ENCODE data around the gene HECW1. TPM values are rescaled to one million over a fixed set of nuclear protein-coding genes. Genes with fewer than 3 reads are reported as not detected.
"Not testable (repeated sequence)": the region's sequence is repeated elsewhere in the genome, so short reads cannot be mapped to it uniquely, and the experiment has no call there.

HECW1 gene
- total RNA-seq, 1 experiment from 2014 or later, result 19.1 TPM

DNA sequence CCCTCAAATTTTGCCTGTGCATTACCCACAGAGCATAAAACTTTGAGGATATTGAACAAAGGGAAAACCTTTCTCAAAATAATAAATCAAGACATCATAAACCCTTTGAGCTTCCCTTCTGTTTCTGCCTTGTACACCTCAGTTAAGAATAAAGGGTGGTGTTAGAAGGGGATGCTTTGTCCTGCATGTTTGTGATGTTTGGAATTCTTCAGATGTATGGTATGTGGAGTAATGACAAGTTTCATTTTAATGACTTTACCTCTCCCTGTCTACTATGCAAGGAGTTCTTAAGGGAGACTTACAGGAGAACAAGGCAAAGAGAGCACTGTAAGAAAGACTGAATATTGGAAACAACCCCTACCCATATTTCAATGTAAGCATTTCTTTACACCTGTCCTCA, 99.2 kb downstream of the HECW1 start:
- Histone ChIP-seq H3K4me1 (replicated peaks) (peaks cover 16% of the 10 kb centered on the region), H3K27me3 (replicated peaks) (no peaks in the 10 kb centered on the region), H3K27ac (peak overlapping the region; percentile 45), H3K36me3 (no peaks in the 10 kb centered on the region), H3K9me3 (replicated peaks) (no peaks in the 10 kb centered on the region), H3K4me3 (no peak overlapping the region)
- DNase-seq (ENCODE audit: low read depth in 1 of 2, low spot score in 2 of 2), result peak in 1 of 2 experiments; percentile 67

DNA sequence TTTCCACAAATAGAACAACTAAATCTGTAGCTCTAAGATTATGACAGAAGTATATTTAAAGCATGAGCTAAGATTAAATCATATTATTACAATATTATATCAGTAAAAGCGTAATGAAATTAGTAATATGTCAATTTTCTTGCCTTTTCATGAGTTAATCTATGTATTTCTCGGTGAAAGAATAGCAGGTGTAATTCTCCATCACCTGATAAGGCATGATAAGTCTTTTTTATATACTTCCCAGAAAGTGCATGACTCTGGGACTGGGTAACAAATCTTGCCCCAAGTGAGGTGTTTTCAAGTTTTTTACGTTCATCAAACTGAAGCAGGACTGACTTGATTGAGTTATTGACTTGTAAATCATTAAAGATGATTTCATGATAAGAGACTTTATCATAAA, 100.5 kb downstream of the HECW1 start:
- H3K4me1 ChIP-seq (replicated peaks), result peaks cover 16% of the 10 kb centered on the region
- no peak overlapping the region for H3K27ac ChIP-seq
- H3K36me3 ChIP-seq, result no peaks in the 10 kb centered on the region
- DNase-seq (ENCODE audit: low read depth in 1 of 2, low spot score in 2 of 2), result no peak
- no peaks in the 10 kb centered on the region for H3K27me3 ChIP-seq (replicated peaks)
- no peaks in the 10 kb centered on the region for H3K9me3 ChIP-seq (replicated peaks)
- H3K4me3 ChIP-seq, result no peak overlapping the region

DNA sequence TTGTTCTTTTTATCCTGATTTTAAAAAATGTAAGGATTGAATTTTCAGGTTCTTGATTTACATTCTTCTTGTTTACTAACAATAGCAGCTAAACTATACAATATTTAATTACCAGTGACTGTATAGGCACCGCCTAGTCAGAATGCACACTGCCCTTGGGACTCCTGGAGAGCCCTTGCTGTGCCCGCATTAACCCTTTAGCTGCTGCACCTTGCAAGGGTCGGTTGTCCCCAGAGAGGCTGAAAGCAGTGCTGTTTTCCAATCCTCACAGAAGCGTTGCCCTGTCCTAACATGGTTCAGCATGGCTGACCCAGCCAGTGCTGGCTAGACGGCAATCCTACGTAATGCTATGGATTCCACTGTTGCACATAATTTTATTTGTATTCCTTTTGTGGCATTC, 102.6 kb downstream of the HECW1 start:
- no peaks in the 10 kb centered on the region for H3K9me3 ChIP-seq (replicated peaks)
- H3K4me1 ChIP-seq (replicated peaks), result peaks cover 18% of the 10 kb centered on the region
- H3K4me3 ChIP-seq, result no peak overlapping the region
- H3K36me3 ChIP-seq, result no peaks in the 10 kb centered on the region
- H3K27me3 ChIP-seq (replicated peaks), result no peaks in the 10 kb centered on the region
- DNase-seq (ENCODE audit: low read depth in 1 of 2, low spot score in 2 of 2), result no peak
- H3K27ac ChIP-seq, result no peak overlapping the region

DNA sequence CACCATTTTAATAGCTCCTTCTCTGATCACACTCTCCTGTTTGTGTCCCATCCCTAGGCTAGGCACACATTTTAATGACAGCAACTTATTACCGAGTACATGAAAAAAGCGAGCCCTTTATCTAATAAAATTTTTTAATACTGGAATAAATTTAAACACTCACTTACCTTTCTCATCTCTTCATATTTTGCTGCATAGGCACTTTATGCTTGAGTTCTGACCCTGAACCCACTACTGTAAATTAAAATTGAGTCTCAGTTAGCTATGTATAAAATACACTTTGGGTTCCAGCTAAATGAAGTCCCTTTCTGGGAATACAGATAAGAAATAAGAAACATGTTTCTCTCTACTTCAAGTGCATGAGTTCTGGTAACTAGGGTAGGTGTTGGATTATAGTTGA, 104.6 kb downstream of the HECW1 start:
- Histone ChIP-seq H3K4me1 (replicated peaks) (peaks cover 13% of the 10 kb centered on the region), H3K36me3 (no peaks in the 10 kb centered on the region), H3K27ac (no peak overlapping the region), H3K9me3 (replicated peaks) (no peaks in the 10 kb centered on the region), H3K27me3 (replicated peaks) (no peaks in the 10 kb centered on the region), H3K4me3 (no peak overlapping the region)
- DNase-seq (ENCODE audit: low read depth in 1 of 2, low spot score in 2 of 2), result no peak

- H3K9me3 ChIP-seq (replicated peaks); H3K36me3 ChIP-seq; H3K27me3 ChIP-seq (replicated peaks); DNase-seq (ENCODE audit: low read depth in 1 of 2, low spot score in 2 of 2); H3K27ac ChIP-seq; H3K4me3 ChIP-seq: not testable (repeated sequence)
- peaks cover 13% of the 10 kb centered on the region for H3K4me1 ChIP-seq (replicated peaks)
Observed at GRCh38 chr7:43218901-43219300, 106.5 kb downstream of the HECW1 start.

DNA sequence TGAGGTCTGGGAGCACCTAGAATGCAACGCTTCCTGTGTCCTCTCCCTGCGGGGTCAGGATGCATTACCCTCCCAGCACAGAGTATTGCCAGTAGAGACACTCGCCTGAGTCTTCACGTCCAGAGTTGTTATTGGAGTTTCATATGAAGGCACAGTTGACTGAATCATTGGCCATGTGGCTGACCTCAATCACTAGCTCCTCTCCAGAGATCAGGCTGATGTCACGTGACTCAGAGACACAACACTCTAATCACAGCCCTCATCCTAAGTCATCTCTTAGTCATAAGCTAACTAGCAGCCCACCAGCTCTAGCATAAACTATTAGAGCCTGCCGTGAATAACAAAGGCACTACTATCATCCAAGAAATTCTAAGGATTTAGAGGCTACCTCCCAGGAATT, 107.8 kb downstream of the HECW1 start:
- peak; percentile 45 to 59 for DNase-seq (ENCODE audit: low read depth in 1 of 2, low spot score in 2 of 2)
- H3K27ac ChIP-seq, result no peak overlapping the region
- no peaks in the 10 kb centered on the region for H3K9me3 ChIP-seq (replicated peaks)
- peaks cover 13% of the 10 kb centered on the region for H3K4me1 ChIP-seq (replicated peaks)
- no peak overlapping the region for H3K4me3 ChIP-seq
- no peaks in the 10 kb centered on the region for H3K36me3 ChIP-seq
- no peaks in the 10 kb centered on the region for H3K27me3 ChIP-seq (replicated peaks)

DNA sequence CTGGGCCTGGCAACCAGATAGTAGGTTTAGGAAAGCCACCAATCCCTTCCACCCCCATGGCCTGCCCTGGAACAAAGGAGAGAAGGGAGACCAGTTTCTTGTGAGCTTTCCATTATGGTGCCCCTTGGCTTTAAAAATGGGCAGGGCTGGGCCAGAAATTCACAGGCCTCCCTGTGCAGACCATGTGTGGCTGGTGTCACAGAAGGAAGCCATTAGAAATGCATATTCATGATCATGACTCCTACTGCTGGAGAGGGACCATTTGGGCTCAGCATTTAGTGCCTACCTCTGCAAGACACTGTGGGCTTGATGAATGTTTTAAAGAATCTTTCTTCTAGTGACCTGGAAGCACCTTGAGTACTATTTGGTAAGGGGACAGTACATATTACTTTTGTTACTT, 108.3 kb downstream of the HECW1 start:
- no peaks in the 10 kb centered on the region for H3K27me3 ChIP-seq (replicated peaks)
- no peak overlapping the region for H3K4me3 ChIP-seq
- peaks cover 13% of the 10 kb centered on the region for H3K4me1 ChIP-seq (replicated peaks)
- H3K36me3 ChIP-seq, result no peaks in the 10 kb centered on the region
- DNase-seq (ENCODE audit: low read depth in 1 of 2, low spot score in 2 of 2), result no peak
- no peaks in the 10 kb centered on the region for H3K9me3 ChIP-seq (replicated peaks)
- H3K27ac ChIP-seq, result no peak overlapping the region

DNA sequence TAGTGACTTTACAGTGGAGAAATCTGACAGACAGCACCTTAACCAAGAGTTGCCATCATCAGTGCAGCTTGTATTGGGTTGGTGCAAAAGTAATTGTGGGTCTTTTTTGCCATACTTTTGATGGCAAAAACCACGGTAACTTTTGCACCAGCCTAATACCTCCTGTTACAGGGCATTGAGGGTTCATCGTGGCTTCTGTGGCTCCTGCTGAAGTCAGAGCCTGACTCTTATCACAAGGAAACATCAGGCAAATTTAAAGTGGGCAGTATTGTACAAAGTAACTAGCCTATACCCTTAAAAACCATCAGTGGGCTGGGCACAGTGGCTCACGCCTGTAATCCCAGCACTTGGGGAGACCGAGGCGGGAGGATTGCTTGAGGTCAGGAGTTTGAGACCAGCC, 117.4 kb downstream of the HECW1 start:
- H3K36me3 ChIP-seq, result no peaks in the 10 kb centered on the region
- DNase-seq (ENCODE audit: low read depth in 1 of 2, low spot score in 2 of 2), result no peak
- no peaks in the 10 kb centered on the region for H3K27me3 ChIP-seq (replicated peaks)
- no peaks in the 10 kb centered on the region for H3K4me1 ChIP-seq (replicated peaks)
- no peak overlapping the region for H3K27ac ChIP-seq
- no peaks in the 10 kb centered on the region for H3K9me3 ChIP-seq (replicated peaks)
- no peak overlapping the region for H3K4me3 ChIP-seq

DNA sequence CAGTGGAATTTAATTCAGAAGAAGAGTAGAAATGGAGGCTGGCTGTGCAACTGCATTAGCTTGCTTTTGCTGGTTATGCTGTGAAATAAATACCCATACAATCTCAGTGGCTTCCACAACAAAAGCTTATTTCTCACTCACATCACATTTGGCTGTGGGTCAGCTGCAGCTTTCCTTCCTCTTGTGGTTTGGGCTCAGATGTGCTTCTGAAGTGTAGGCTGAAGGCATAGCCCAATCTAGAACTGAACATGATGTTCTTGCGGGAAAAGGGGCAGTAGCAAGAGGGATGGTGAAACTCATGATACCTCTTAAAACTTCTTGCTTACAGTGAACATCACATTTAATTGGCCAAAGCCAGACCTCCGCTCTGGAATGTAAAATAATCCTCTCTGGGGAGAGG, 119.9 kb downstream of the HECW1 start:
- H3K36me3 ChIP-seq, result no peaks in the 10 kb centered on the region
- no peaks in the 10 kb centered on the region for H3K9me3 ChIP-seq (replicated peaks)
- H3K4me1 ChIP-seq (replicated peaks), result no peaks in the 10 kb centered on the region
- DNase-seq (ENCODE audit: low read depth in 1 of 2, low spot score in 2 of 2), result no peak
- no peaks in the 10 kb centered on the region for H3K27me3 ChIP-seq (replicated peaks)
- no peak overlapping the region for H3K4me3 ChIP-seq
- no peak overlapping the region for H3K27ac ChIP-seq

GRCh38 chr7:43234073-43234472, 121.6 kb downstream of the HECW1 start:
- H3K4me1 ChIP-seq (replicated peaks), result no peaks in the 10 kb centered on the region
- no peaks in the 10 kb centered on the region for H3K36me3 ChIP-seq
- H3K27me3 ChIP-seq (replicated peaks), result no peaks in the 10 kb centered on the region
- H3K27ac ChIP-seq, result no peak overlapping the region
- no peak overlapping the region for H3K4me3 ChIP-seq
- no peaks in the 10 kb centered on the region for H3K9me3 ChIP-seq (replicated peaks)
- DNase-seq (ENCODE audit: low read depth in 1 of 2, low spot score in 2 of 2), result no peak

DNA sequence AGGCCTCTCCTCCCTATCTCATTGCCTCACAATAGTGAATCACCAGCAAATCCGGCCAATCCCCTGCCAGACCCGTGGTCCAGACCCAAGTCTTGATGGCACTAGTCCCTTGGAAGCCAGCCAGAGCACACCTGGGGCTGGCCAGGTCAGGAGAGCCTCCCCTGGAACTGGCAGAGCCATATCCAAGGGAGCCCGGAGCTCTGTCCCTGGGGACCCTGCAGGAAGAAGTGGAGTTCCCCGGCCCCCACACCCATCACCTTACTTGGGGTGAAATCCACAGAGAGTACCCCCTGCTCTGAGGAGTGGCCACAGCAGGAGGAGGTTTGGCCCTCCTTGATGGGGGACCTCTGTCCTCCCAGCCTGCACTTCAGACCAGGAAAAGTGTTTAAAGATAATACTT, 122.5 kb downstream of the HECW1 start:
- no peak overlapping the region for H3K27ac ChIP-seq
- no peak overlapping the region for H3K4me3 ChIP-seq
- no peaks in the 10 kb centered on the region for H3K9me3 ChIP-seq (replicated peaks)
- H3K4me1 ChIP-seq (replicated peaks), result no peaks in the 10 kb centered on the region
- H3K36me3 ChIP-seq, result no peaks in the 10 kb centered on the region
- DNase-seq (ENCODE audit: low read depth in 1 of 2, low spot score in 2 of 2), result no peak
- no peaks in the 10 kb centered on the region for H3K27me3 ChIP-seq (replicated peaks)

- no peaks in the 10 kb centered on the region for H3K4me1 ChIP-seq (replicated peaks)
- H3K36me3 ChIP-seq, result no peaks in the 10 kb centered on the region
- no peak overlapping the region for H3K27ac ChIP-seq
- H3K9me3 ChIP-seq (replicated peaks), result no peaks in the 10 kb centered on the region
- H3K4me3 ChIP-seq, result no peak overlapping the region
- H3K27me3 ChIP-seq (replicated peaks), result no peaks in the 10 kb centered on the region
- no peak for DNase-seq (ENCODE audit: low read depth in 1 of 2, low spot score in 2 of 2)
Observed at GRCh38 chr7:43240565-43240964, 128.1 kb downstream of the HECW1 start.

DNA sequence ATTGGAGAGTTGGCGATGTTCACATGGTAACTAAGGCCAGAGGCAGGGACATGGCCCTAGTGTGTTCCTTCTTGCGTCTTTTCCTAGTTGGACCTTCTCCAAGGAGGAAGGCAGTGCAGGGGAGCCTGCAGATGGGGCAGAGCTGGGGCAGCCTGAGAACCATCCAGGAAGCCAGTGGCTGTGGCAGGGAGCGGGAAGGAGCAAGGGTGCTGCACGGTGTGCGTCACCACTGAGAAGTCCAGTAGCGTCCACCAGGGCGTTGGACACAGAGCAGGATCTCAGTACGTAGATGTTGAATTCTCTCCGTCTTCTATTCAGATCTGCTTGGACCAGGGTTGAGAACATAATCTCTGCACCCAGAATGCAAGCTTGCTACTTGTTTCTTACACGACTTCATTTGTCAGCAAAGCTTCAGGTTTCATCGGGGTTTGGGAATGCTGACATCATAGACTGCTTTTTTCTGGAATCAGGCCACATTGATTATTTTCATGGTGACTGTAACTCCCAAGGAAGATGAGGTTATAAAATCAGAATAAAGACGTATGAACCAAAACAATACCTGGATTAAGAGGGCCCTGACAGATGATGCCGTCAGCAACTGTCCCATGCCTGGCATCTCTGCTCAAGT, 130.3 kb downstream of the HECW1 start:
- Histone ChIP-seq H3K4me1 (replicated peaks) (no peaks in the 10 kb centered on the region), H3K27me3 (replicated peaks) (no peaks in the 10 kb centered on the region), H3K4me3 (no peak overlapping the region), H3K9me3 (replicated peaks) (no peaks in the 10 kb centered on the region), H3K27ac (no peak overlapping the region), H3K36me3 (no peaks in the 10 kb centered on the region)
- no peak for DNase-seq (ENCODE audit: low read depth in 1 of 2, low spot score in 2 of 2)

DNA sequence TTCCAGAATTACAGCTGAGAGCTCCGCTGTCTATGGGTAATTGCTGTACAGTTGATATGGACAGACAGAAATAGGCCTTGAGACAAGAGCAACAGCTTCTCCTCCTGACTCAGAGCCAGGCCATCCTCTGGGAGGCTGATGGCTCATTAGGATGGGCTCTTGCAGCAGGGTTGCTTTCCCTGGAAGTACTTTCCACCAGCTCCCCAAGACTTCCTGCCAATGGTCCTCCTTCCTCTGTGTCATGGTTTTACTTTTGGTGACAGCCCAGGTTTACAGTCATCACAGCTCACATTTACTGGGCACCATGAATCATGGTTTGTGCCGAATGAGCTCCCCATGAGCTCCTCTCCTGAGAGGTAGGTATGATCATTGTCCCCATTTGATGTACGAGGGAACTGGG, 131.8 kb downstream of the HECW1 start:
- no peaks in the 10 kb centered on the region for H3K27me3 ChIP-seq (replicated peaks)
- no peak overlapping the region for H3K4me3 ChIP-seq
- no peaks in the 10 kb centered on the region for H3K9me3 ChIP-seq (replicated peaks)
- peaks cover 13% of the 10 kb centered on the region for H3K4me1 ChIP-seq (replicated peaks)
- H3K36me3 ChIP-seq, result no peaks in the 10 kb centered on the region
- no peak overlapping the region for H3K27ac ChIP-seq
- DNase-seq (ENCODE audit: low read depth in 1 of 2, low spot score in 2 of 2), result no peak

DNA sequence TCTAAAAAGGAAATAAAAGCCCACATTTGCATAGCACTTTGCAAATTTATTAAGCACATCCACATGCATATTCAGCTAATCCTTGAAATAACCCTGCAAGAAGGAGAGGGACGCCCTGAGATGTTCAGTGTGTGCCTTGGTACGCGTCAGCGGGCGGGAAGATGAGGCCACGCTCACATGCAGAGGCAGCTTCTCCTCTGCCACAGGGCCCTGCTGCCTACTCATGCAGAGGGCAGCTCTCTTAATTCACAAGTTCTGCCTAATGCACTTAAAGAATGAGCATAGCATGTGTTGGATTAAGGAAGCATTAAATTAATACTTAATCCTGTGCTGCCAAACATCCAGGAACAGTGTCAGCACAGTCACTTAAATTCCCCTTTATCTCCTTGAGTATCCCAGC, 132.3 kb downstream of the HECW1 start:
- Histone ChIP-seq H3K27me3 (replicated peaks) (no peaks in the 10 kb centered on the region), H3K9me3 (replicated peaks) (no peaks in the 10 kb centered on the region), H3K36me3 (no peaks in the 10 kb centered on the region), H3K27ac (no peak overlapping the region), H3K4me1 (replicated peaks) (peaks cover 15% of the 10 kb centered on the region), H3K4me3 (no peak overlapping the region)
- DNase-seq (ENCODE audit: low read depth in 1 of 2, low spot score in 2 of 2), result no peak
